ENCODE measurements around the gene PERCC1. TPM values are rescaled to one million over a fixed set of nuclear protein-coding genes. Genes with fewer than 3 reads are reported as not detected.
"Not testable (repeated sequence)": the region's sequence is repeated elsewhere in the genome, so short reads cannot be mapped to it uniquely, and the experiment has no call there.

PERCC1 gene
- total RNA-seq, 1 donor from 2014 or later, result not detected

DNA sequence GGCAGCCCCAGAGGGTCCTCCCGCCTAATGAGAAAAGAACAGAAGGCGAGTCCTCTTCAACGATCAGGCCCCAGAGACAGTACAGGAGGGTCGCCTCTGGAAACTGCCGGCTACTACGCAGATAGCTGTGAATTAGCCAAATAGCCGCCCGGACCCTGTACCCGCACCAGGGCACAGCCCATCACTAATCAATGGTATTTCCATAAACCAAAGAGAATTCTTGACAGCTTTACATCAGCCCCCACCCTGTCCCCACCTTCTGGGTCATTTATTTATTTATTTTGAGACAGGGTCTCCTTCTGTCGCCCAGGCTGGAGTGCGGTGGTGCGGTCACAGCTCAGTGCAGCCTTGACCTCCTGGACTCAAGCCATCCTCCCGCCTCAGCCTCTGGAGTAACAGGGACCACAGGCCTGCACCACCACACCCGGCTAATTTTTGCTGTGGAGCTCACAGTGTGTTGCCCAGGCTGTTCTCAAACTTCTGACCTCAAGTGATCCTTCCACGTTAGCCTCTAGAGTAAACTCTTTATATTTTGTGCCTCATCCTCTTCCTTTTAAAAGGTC is 44.8 kb downstream of the PERCC1 start:
- Mint-ChIP-seq H3K4me3 (ENCODE audit: unreplicated experiment) (peak overlapping the region; percentile 86), H3K27me3 (ENCODE audit: unreplicated experiment) (peaks cover 15% of the 10 kb centered on the region), H3K27ac (ENCODE audit: unreplicated experiment) (peak overlapping the region; percentile 84), H3K4me1 (ENCODE audit: unreplicated experiment) (peaks cover 28% of the 10 kb centered on the region), H3K36me3 (ENCODE audit: low read depth, unreplicated experiment) (peaks cover 3% of the 10 kb centered on the region), H3K9me3 (ENCODE audit: unreplicated experiment) (no peaks in the 10 kb centered on the region)
- DNase-seq (ENCODE audit: low spot score), result no peak
- TF ChIP-seq, protein P1, sequence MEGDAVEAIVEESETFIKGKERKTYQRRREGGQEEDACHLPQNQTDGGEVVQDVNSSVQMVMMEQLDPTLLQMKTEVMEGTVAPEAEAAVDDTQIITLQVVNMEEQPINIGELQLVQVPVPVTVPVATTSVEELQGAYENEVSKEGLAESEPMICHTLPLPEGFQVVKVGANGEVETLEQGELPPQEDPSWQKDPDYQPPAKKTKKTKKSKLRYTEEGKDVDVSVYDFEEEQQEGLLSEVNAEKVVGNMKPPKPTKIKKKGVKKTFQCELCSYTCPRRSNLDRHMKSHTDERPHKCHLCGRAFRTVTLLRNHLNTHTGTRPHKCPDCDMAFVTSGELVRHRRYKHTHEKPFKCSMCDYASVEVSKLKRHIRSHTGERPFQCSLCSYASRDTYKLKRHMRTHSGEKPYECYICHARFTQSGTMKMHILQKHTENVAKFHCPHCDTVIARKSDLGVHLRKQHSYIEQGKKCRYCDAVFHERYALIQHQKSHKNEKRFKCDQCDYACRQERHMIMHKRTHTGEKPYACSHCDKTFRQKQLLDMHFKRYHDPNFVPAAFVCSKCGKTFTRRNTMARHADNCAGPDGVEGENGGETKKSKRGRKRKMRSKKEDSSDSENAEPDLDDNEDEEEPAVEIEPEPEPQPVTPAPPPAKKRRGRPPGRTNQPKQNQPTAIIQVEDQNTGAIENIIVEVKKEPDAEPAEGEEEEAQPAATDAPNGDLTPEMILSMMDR (IDR thresholded peaks at IDR 0.05; ENCODE audit: unreplicated experiment), result no peak

DNA sequence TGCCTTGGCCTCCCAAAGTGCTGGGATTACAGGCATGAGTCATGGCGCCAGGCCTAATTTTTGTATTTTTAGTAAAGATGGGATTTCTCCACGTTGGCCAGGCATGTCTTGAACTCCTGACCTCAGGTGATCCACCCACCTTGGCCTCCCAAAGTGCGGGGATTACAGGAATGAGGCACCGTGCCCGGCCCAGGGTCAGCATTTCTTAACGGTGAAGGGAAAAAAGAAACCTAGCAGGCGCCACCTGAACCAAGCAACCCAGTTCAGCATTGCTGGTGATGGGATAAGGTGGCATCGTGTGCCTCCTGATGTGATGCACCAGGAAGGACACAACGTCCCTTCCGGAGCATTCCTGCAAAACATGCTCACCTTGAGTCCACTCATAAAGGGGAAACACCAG is 46.2 kb downstream of the PERCC1 start:
- TF ChIP-seq, protein P1 (IDR thresholded peaks at IDR 0.05; ENCODE audit: unreplicated experiment), result no peak
- no peak overlapping the region for H3K27ac Mint-ChIP-seq (ENCODE audit: unreplicated experiment)

DNA sequence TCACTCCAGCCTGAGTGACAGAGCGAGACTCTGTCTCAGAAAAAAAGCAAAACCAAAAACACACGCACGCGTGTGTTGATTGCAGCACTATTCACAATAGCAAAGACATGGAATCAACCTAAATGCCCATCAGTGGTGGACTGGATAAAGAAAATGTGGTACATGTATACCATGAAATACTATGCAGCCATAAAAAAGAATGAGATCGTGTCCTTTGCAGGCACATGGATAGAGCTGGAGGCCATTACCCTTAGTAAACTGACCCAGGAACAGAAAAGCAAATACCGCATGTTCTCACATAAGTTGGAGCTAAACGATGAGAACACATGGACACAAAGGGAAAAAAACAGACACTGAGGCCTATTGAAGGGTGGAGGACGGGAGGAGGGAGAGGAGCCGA is 48.1 kb downstream of the PERCC1 start:
- H3K36me3 Mint-ChIP-seq (ENCODE audit: low read depth, unreplicated experiment); H3K4me3 Mint-ChIP-seq (ENCODE audit: unreplicated experiment); DNase-seq (ENCODE audit: low spot score); H3K9me3 Mint-ChIP-seq (ENCODE audit: unreplicated experiment); H3K27ac Mint-ChIP-seq (ENCODE audit: unreplicated experiment): not testable (repeated sequence)
- H3K4me1 Mint-ChIP-seq (ENCODE audit: unreplicated experiment), result peaks cover 11% of the 10 kb centered on the region
- peaks cover 15% of the 10 kb centered on the region for H3K27me3 Mint-ChIP-seq (ENCODE audit: unreplicated experiment)

More for the DNA sequence above, 46.2 kb downstream of the PERCC1 start:
- peaks cover 15% of the 10 kb centered on the region for H3K27me3 Mint-ChIP-seq (ENCODE audit: unreplicated experiment)
- H3K4me3 Mint-ChIP-seq (ENCODE audit: unreplicated experiment), result no peak overlapping the region
- peaks cover 16% of the 10 kb centered on the region for H3K4me1 Mint-ChIP-seq (ENCODE audit: unreplicated experiment)
- no peaks in the 10 kb centered on the region for H3K9me3 Mint-ChIP-seq (ENCODE audit: unreplicated experiment)
- H3K36me3 Mint-ChIP-seq (ENCODE audit: low read depth, unreplicated experiment), result peaks cover 3% of the 10 kb centered on the region
- DNase-seq (ENCODE audit: low spot score), result no peak

DNA sequence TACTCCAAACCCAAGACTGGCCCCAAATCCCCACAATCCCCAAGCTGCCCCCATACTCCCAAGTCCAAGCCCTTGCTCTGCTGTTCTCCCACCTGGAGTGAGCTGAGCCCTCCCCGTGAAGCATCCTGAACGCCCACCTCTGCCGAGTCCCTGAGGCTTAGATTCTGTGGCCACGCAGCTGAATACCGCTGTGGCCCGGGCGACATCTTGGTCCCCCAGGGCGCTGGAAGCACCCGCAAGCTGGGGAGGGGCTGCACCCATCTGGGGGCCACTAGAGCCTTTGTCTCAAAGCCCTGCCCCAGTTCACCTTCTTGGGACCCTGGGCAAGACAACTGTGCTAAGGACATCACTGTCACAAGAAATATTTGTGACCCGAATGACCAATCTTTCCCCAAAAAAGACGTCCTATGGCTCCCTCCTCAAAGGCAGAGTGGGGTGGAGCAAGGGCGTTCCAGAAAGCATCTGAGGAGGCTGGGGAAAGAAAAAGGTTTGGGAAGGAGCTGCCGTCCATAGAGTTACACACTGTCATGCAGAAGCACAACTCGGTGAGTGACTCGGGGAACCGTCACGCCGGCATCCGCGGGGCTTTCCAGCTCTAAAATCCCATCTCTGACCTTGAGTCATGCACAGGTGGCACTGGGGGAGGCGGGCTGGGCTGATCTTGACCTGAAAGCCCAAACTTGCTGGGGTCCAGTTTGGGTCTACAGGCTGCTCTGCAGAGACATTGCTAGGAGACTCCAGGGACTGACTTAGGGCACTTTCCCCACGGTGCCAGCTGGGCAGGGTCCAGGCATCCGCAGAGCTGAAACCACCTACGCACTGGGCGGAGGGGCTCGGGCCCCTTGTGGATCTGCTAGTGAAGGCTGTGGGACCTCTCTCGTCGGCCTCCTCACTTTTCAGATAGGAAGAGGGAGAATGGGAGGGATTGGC is 51.3 kb downstream of the PERCC1 start:
- TF ChIP-seq, protein P1 (IDR thresholded peaks at IDR 0.05; ENCODE audit: unreplicated experiment), result no peak
- DNase-seq (ENCODE audit: low spot score), result no peak
- H3K27me3 Mint-ChIP-seq (ENCODE audit: unreplicated experiment), result peaks cover 12% of the 10 kb centered on the region
- H3K36me3 Mint-ChIP-seq (ENCODE audit: low read depth, unreplicated experiment), result peaks cover 3% of the 10 kb centered on the region
- H3K4me3 Mint-ChIP-seq (ENCODE audit: unreplicated experiment), result no peak overlapping the region
- H3K27ac Mint-ChIP-seq (ENCODE audit: unreplicated experiment), result no peak overlapping the region
- H3K4me1 Mint-ChIP-seq (ENCODE audit: unreplicated experiment), result no peaks in the 10 kb centered on the region
- H3K9me3 Mint-ChIP-seq (ENCODE audit: unreplicated experiment), result no peaks in the 10 kb centered on the region

Other genes starting within 250 kb of the PERCC1 start
- not detected for gene TPSG1, start 205.8 kb upstream of the PERCC1 start, total RNA-seq (ENCODE audit: unreplicated experiment)
- not detected for gene TPSB2, start 200.9 kb upstream of the PERCC1 start, total RNA-seq (ENCODE audit: unreplicated experiment)
- gene TPSAB1, start 190.4 kb upstream of the PERCC1 start, total RNA-seq (ENCODE audit: unreplicated experiment), result not detected
- not detected for gene TPSD1, start 175.0 kb upstream of the PERCC1 start, total RNA-seq (ENCODE audit: unreplicated experiment)
- gene UBE2I, start 121.4 kb upstream of the PERCC1 start, total RNA-seq (ENCODE audit: unreplicated experiment), result 167 TPM
- 6.5 TPM for gene BAIAP3, start 97.4 kb upstream of the PERCC1 start, total RNA-seq (ENCODE audit: unreplicated experiment)
- 68.2 TPM for gene TSR3, start 79.2 kb upstream of the PERCC1 start, total RNA-seq (ENCODE audit: unreplicated experiment)
- gene GNPTG, start 79.1 kb upstream of the PERCC1 start, total RNA-seq (ENCODE audit: unreplicated experiment), result 47.9 TPM
- 30.3 TPM for gene UNKL, start 16.4 kb upstream of the PERCC1 start, total RNA-seq (ENCODE audit: unreplicated experiment)
- 11.4 TPM for gene UQCC4, start 10.3 kb upstream of the PERCC1 start, total RNA-seq (ENCODE audit: unreplicated experiment)
- 2.4 TPM for gene CCDC154, start 13.5 kb downstream of the PERCC1 start, total RNA-seq (ENCODE audit: unreplicated experiment)
- gene CLCN7, start 44.0 kb downstream of the PERCC1 start, total RNA-seq (ENCODE audit: unreplicated experiment), result 99.1 TPM
- 0.21 TPM for gene PTX4, start 57.9 kb downstream of the PERCC1 start, total RNA-seq (ENCODE audit: unreplicated experiment)
- gene TELO2, start 62.3 kb downstream of the PERCC1 start, total RNA-seq (ENCODE audit: unreplicated experiment), result 64.5 TPM
- gene TMEM204, start 102.6 kb downstream of the PERCC1 start, total RNA-seq (ENCODE audit: unreplicated experiment), result 66.3 TPM
- 39.9 TPM for gene IFT140, start 181.0 kb downstream of the PERCC1 start, total RNA-seq (ENCODE audit: unreplicated experiment)
- 46.8 TPM for gene CRAMP1, start 181.3 kb downstream of the PERCC1 start, total RNA-seq (ENCODE audit: unreplicated experiment)
- 180 TPM for gene JPT2, start 247.2 kb downstream of the PERCC1 start, total RNA-seq (ENCODE audit: unreplicated experiment)